GM21825 (cell line): Measurements from ENCODE around the gene FAM131A.

Experiments used
- ATAC-seq: cut with Tn5 transposase; IDR thresholded peaks from one replicate; pipeline ENCODE4 v1.9.1; 2021; ENCODE audit warnings: mild to moderate bottlenecking, moderate library complexity; ENCODE audit not compliant: unreplicated experiment

The FAM131A gene

GRCh38 chr3:184375747-184376461 is 38.5 kb downstream of the FAM131A start:
- ATAC-seq, result no peak

GRCh38 chr3:184377374-184377773 is 40.0 kb downstream of the FAM131A start:
- no peak for ATAC-seq

- no peak for ATAC-seq
Observed at GRCh38 chr3:184377882-184378445, 40.6 kb downstream of the FAM131A start, which contains the start of gene THPO. THPO (minus strand) TSS chr3:184378207; CDS start chr3:184376259, 1,948 bp downstream.

GRCh38 chr3:184378651-184379357 is 41.4 kb downstream of the FAM131A start:
- ATAC-seq, result no peak

- ATAC-seq, result no peak
Observed at GRCh38 chr3:184379358-184380184, 42.2 kb downstream of the FAM131A start, which contains the start of gene CHRD. CHRD (plus strand) TSS chr3:184380054; CDS start chr3:184380319, 265 bp downstream.

GRCh38 chr3:184380185-184380626 is 42.8 kb downstream of the FAM131A start:
- no peak for ATAC-seq

- no peak for ATAC-seq
Observed at GRCh38 chr3:184380627-184381260, 43.3 kb downstream of the FAM131A start.

GRCh38 chr3:184381261-184382224 is 44.1 kb downstream of the FAM131A start:
- no peak for ATAC-seq

- ATAC-seq, result no peak
Observed at GRCh38 chr3:184382326-184383032, 45.1 kb downstream of the FAM131A start.

GRCh38 chr3:184383033-184383740 is 45.8 kb downstream of the FAM131A start:
- ATAC-seq, result no peak

- ATAC-seq, result no peak
Observed at GRCh38 chr3:184384342-184384741, 46.9 kb downstream of the FAM131A start.

- no peak for ATAC-seq
Observed at GRCh38 chr3:184384856-184385422, 47.5 kb downstream of the FAM131A start.

GRCh38 chr3:184386047-184386806 is 48.8 kb downstream of the FAM131A start:
- no peak for ATAC-seq

- no peak for ATAC-seq
Observed at GRCh38 chr3:184387174-184387714, 49.8 kb downstream of the FAM131A start.

- no peak for ATAC-seq
Observed at GRCh38 chr3:184388164-184388935, 51.0 kb downstream of the FAM131A start.

GRCh38 chr3:184388936-184389230 is 51.5 kb downstream of the FAM131A start:
- ATAC-seq, result no peak
